ENCODE measurements around the gene LILRB3. TPM values are rescaled to one million over a fixed set of nuclear protein-coding genes. Genes with fewer than 3 reads are reported as not detected.

The LILRB3 gene
- total RNA-seq, 4 donors from 2014 or later = 3.0 to 5.3 TPM; not detected in 2

GRCh38 chr19:54180691-54181091 lies 42.1 kb downstream of the LILRB3 start:
- Histone ChIP-seq H3K27me3 (no peaks in the 10 kb centered on the region), H3K4me1 (no peaks in the 10 kb centered on the region), H3K36me3 (no peaks in the 10 kb centered on the region), H3K27ac (no peak overlapping the region), H3K4me3 (no peak overlapping the region), H3K9me3 (no peaks in the 10 kb centered on the region)
- no peak for DNase-seq
- intact Hi-C loops (cut with DNase I; ENCODE audit: low total_unique reads) = no loop called here
- TF ChIP-seq CTCF (IDR thresholded peaks at IDR 0.05) (no peak), POLR2A (IDR thresholded peaks at IDR 0.05) (no peak)

- intact Hi-C loops (cut with DNase I; ENCODE audit: low total_unique reads) = no loop called here
- no peaks in the 10 kb centered on the region for H3K36me3 ChIP-seq
These were observed 42.8 kb downstream of the LILRB3 start for GRCh38 chr19:54179921-54180461.

GRCh38 chr19:54179262-54179852 lies 43.5 kb downstream of the LILRB3 start:
- no peak for TF ChIP-seq POLR2A (IDR thresholded peaks at IDR 0.05)
- TF ChIP-seq CTCF (IDR thresholded peaks at IDR 0.05) = no peak
- H3K36me3 ChIP-seq = no peaks in the 10 kb centered on the region
- H3K4me3 ChIP-seq = no peak overlapping the region
- intact Hi-C loops (cut with DNase I; ENCODE audit: low total_unique reads) = no loop called here
- DNase-seq = no peak
- H3K27ac ChIP-seq = no peak overlapping the region
- no peaks in the 10 kb centered on the region for H3K4me1 ChIP-seq
- H3K9me3 ChIP-seq = no peaks in the 10 kb centered on the region
- H3K27me3 ChIP-seq = no peaks in the 10 kb centered on the region

More at GRCh38 chr19:54179921-54180461, 42.8 kb downstream of the LILRB3 start:
- no peak for TF ChIP-seq CTCF (IDR thresholded peaks at IDR 0.05)
- TF ChIP-seq POLR2A (IDR thresholded peaks at IDR 0.05) = no peak
- Histone ChIP-seq H3K4me3 (no peak overlapping the region), H3K9me3 (no peaks in the 10 kb centered on the region), H3K27ac (no peak overlapping the region), H3K27me3 (no peaks in the 10 kb centered on the region), H3K4me1 (no peaks in the 10 kb centered on the region)
- DNase-seq = no peak

- DNase-seq = no peak
- H3K4me1 ChIP-seq = no peaks in the 10 kb centered on the region
- no peaks in the 10 kb centered on the region for H3K36me3 ChIP-seq
These were observed 44.1 kb downstream of the LILRB3 start for GRCh38 chr19:54178581-54179261.

More at GRCh38 chr19:54178581-54179261, 44.1 kb downstream of the LILRB3 start:
- TF ChIP-seq POLR2A (IDR thresholded peaks at IDR 0.05) = no peak
- no peak for TF ChIP-seq CTCF (IDR thresholded peaks at IDR 0.05)
- intact Hi-C loops (cut with DNase I; ENCODE audit: low total_unique reads) = no loop called here
- H3K9me3 ChIP-seq = no peaks in the 10 kb centered on the region
- H3K27ac ChIP-seq = no peak overlapping the region
- H3K27me3 ChIP-seq = no peaks in the 10 kb centered on the region
- H3K4me3 ChIP-seq = no peak overlapping the region

Measured in uterus (tissue), 4 donors.